WTC11 (cell line): Measurements from ENCODE around the gene SIGLEC10. TPM values are rescaled to one million over a fixed set of nuclear protein-coding genes. Genes with fewer than 3 reads are reported as not detected.

Source experiments
- ATAC-seq: fragments of 200-7000 bp; cut with Tn5 transposase; 2 replicates; pipeline ENCODE4 v1.10.0; 2021; ENCODE audit warnings: mild to moderate bottlenecking, moderate library complexity
- CTCF ChIA-PET: fragments of 300-600 bp; sonication (Branson Sonifier 250); formaldehyde crosslinking; loops from one replicate; lab custom pipeline; 2021; ENCODE audit warnings: antibody characterized with exemption; lab: Charles Lee
- POLR2A ChIA-PET: fragments of 350-600 bp; sonication (Branson Sonifier 250); formaldehyde crosslinking; loops from one replicate; lab custom pipeline; 2021; ENCODE audit warnings: antibody characterized with exemption; lab: Charles Lee
- DNase-seq: peaks from one replicate; pipeline ENCODE4 v3.0.0; 2021; ENCODE audit warnings: low spot score
- H3K27ac Mint-ChIP-seq: 2 replicates; pipeline ENCODE4 v1.8.0; 2021; ENCODE audit warnings: mixed read lengths
- H3K27me3 Mint-ChIP-seq: 2 replicates; pipeline ENCODE4 v1.8.0; 2021; ENCODE audit warnings: low read depth, mild to moderate bottlenecking, moderate library complexity, mixed read lengths
- H3K36me3 Mint-ChIP-seq: 2 replicates; pipeline ENCODE4 v1.8.0; 2021; ENCODE audit warnings: mixed read lengths
- H3K4me1 Mint-ChIP-seq: 2 replicates; pipeline ENCODE4 v1.8.0; 2022; ENCODE audit warnings: mixed read lengths
- H3K4me3 Mint-ChIP-seq: 2 replicates; pipeline ENCODE4 v1.8.0; 2021; ENCODE audit warnings: mild to moderate bottlenecking, moderate library complexity, mixed read lengths
- H3K9me3 Mint-ChIP-seq: 2 replicates; pipeline ENCODE4 v1.8.0; 2021; ENCODE audit warnings: mixed read lengths
- AFF4 ChIP-seq: sonication (generic); formaldehyde crosslinking; IDR thresholded peaks from 2 replicates; pipeline ENCODE4 v1.8.1; 2023; ENCODE audit warnings: mild to moderate bottlenecking, missing genetic modification reagents, borderline replicate concordance
- ATF2 ChIP-seq: sonication (generic); formaldehyde crosslinking; IDR thresholded peaks from 2 replicates; pipeline ENCODE4 v1.8.1; 2022; ENCODE audit warnings: low read depth, missing genetic modification reagents, borderline replicate concordance
- ATF3 ChIP-seq: sonication (generic); formaldehyde crosslinking; conservative IDR thresholded peaks from 2 replicates; pipeline ENCODE4 v1.8.1; 2022; ENCODE audit warnings: mild to moderate bottlenecking, missing genetic modification reagents
- FOXJ3 ChIP-seq: sonication (generic); formaldehyde crosslinking; IDR thresholded peaks from 2 replicates; pipeline ENCODE4 v1.9.0; 2021; ENCODE audit warnings: missing genetic modification reagents, mild to moderate bottlenecking, borderline replicate concordance
- MAX ChIP-seq: sonication (generic); formaldehyde crosslinking; IDR thresholded peaks from 2 replicates; pipeline ENCODE4 v1.8.0; 2022; ENCODE audit warnings: mild to moderate bottlenecking, missing genetic modification reagents
- MLX ChIP-seq: sonication (generic); formaldehyde crosslinking; IDR thresholded peaks from 2 replicates; pipeline ENCODE4 v1.8.1; 2023; ENCODE audit warnings: mild to moderate bottlenecking, missing genetic modification reagents, moderate library complexity
- NR3C1 ChIP-seq: sonication (generic); formaldehyde crosslinking; conservative IDR thresholded peaks from 2 replicates; pipeline ENCODE4 v1.8.1; 2023; ENCODE audit warnings: low read depth, mild to moderate bottlenecking, missing genetic modification reagents
- TEAD4 ChIP-seq: sonication (generic); formaldehyde crosslinking; IDR thresholded peaks from 2 replicates; pipeline ENCODE4 v1.8.0; 2022; ENCODE audit warnings: mild to moderate bottlenecking, missing genetic modification reagents
- ZNF232 ChIP-seq: sonication (generic); formaldehyde crosslinking; IDR thresholded peaks from 2 replicates; pipeline ENCODE4 v1.8.0; 2022; ENCODE audit warnings: mild to moderate bottlenecking, missing genetic modification reagents
- ZNF281 ChIP-seq: sonication (generic); formaldehyde crosslinking; IDR thresholded peaks from 2 replicates; pipeline ENCODE4 v1.8.0; 2023; ENCODE audit warnings: mild to moderate bottlenecking, missing genetic modification reagents
- ZNF532 ChIP-seq: fragments of 250-450 bp; sonication (Bioruptor Pico); IDR thresholded peaks from 2 replicates; pipeline ENCODE4 v1.9.0; 2021; ENCODE audit warnings: mild to moderate bottlenecking, borderline replicate concordance
- ZSCAN18 ChIP-seq: fragments of 250-450 bp; sonication (Bioruptor Pico); IDR thresholded peaks from 2 replicates; pipeline ENCODE4 v2.1.2; 2022; ENCODE audit warnings: mild to moderate bottlenecking, moderate library complexity
- total RNA-seq: library from RNA; stranded (reverse); gene quantifications from 3 replicates; pipeline ENCODE4 v1.2.3, GENCODE V29; 2021

The SIGLEC10 gene
- total RNA-seq, 1 experiment from 2014 or later, result not detected

- TF ChIP-seq ATF2 (CRISPR knock-in tag) (no peak), AFF4 (CRISPR knock-in tag) (no peak)
These were observed 39.3 kb upstream of the SIGLEC10 start (continued) for GRCh38 chr19:51456541-51457290.

GRCh38 chr19:51450730-51451307, 33.4 kb upstream of the SIGLEC10 start:
- no peak for DNase-seq
- peaks cover 59% of the 10 kb centered on the region for H3K27me3 Mint-ChIP-seq
- no peak overlapping the region for H3K4me3 Mint-ChIP-seq
- ChIA-PET POLR2A (no interaction called here), CTCF (no interaction called here)
- ATAC-seq, result no peak
- TF ChIP-seq TEAD4, result no peak
- no peak for TF ChIP-seq ZNF232
- TF ChIP-seq ATF3 (CRISPR knock-in tag), result no peak
- TF ChIP-seq ZNF532 (CRISPR knock-in tag), result no peak
- TF ChIP-seq MLX (CRISPR knock-in tag), result no peak
- TF ChIP-seq FOXJ3, result no peak
- no peak for TF ChIP-seq MAX (CRISPR knock-in tag)
- TF ChIP-seq ZNF281 (CRISPR knock-in tag), result no peak
- TF ChIP-seq ZSCAN18 (CRISPR knock-in tag), result no peak
- no peak for TF ChIP-seq NR3C1
- TF ChIP-seq, all 79 proteins: peak for 0
- Mint-ChIP-seq H3K9me3 (peaks cover 42% of the 10 kb centered on the region), H3K36me3 (peaks cover 5% of the 10 kb centered on the region; the same call in 1 of the 2 replicates), H3K4me1 (no peaks in the 10 kb centered on the region), H3K27ac (no peak overlapping the region)
